K562 (cell line): Measurements from ENCODE around the gene MATN4. TPM values are rescaled to one million over a fixed set of nuclear protein-coding genes. Genes with fewer than 3 reads are reported as not detected.

ENCODE experiments used
- ATAC-seq: fragments of 200-7000 bp; cut with Tn5 transposase; 3 replicates; pipeline ENCODE4 v1.9.1; 2020; ENCODE audit warnings: moderate library complexity
- BruUV-seq: library from RNA; stranded (reverse); fragments of 400-500 nt; replicated peaks from 2 replicates; lab custom pipeline; 2021; lab: Mats Ljungman, UMichigan
- CTCF ChIA-PET: fragments of 300-600 bp; formaldehyde crosslinking; extraction: SDS; loops from one replicate; lab custom pipeline; 2021; ENCODE audit warnings: low intra/inter-chr PET ratio; lab: Yijun Ruan, JAX
- POLR2A ChIA-PET: fragments of 300-600, 350-650 bp; sonication (Branson Sonifier 250); formaldehyde crosslinking; extraction: SDS; loops from one replicate; lab custom pipeline; 2021; ENCODE audit warnings: antibody characterized with exemption, inconsistent platforms; lab: Yijun Ruan, JAX
- DNase-seq, 4 experiments: peaks; one replicate each; pipeline versions ENCODE4 v3.0.0 to v3.0.0-alpha.2; 2011 to 2018; ENCODE audit warnings: low spot score in 3 of 4, mixed read lengths in 3 of 4; ENCODE audit errors: extremely low read depth in 1 of 4
- FAIRE-seq: peaks from 2 replicates; lab custom pipeline; 2011; peaks lifted over from hg19 to GRCh38; lab: Jason Lieb, UNC
- H2AFZ ChIP-seq: 2 replicates; pipeline ENCODE4 v1.6.0; 2011; ENCODE audit warnings: low read depth, low read length, control low read depth, inconsistent platforms
- H3K27ac ChIP-seq: fragments of 200-600 bp; 3 replicates; pipeline ENCODE4 v1.8.0; 2011; ENCODE audit warnings: low read depth, mild to moderate bottlenecking, control low read depth, inconsistent platforms, low read length, moderate library complexity, mixed read lengths; ENCODE audit errors: extremely low read depth
- H3K27me3 ChIP-seq, 2 experiments: fragments of 300-600 bp in 1 of 2; 2 replicates in 1 of 2; 3 replicates in 1 of 2; pipeline versions ENCODE4 v1.6.0 to v1.8.0; 2011; ENCODE audit warnings: inconsistent platforms in 2 of 2, low read length in 2 of 2, mild to moderate bottlenecking in 1 of 2, mixed read lengths in 1 of 2, moderate library complexity in 1 of 2; ENCODE audit not compliant: control insufficient read depth in 2 of 2, insufficient read depth in 2 of 2
- H3K36me3 ChIP-seq: fragments of 300-600 bp; 3 replicates; pipeline ENCODE4 v1.8.0; 2011; ENCODE audit warnings: mild to moderate bottlenecking, low read length, inconsistent platforms; ENCODE audit not compliant: control insufficient read depth, insufficient read depth
- H3K4me1 ChIP-seq, 2 experiments: fragments of 200-600 bp in 1 of 2; replicated peaks in 1 of 2; 2 replicates in 1 of 2; 3 replicates in 1 of 2; pipeline versions ENCODE4 v1.5.1 to v1.8.0; 2011; ENCODE audit warnings: inconsistent platforms in 2 of 2, low read length in 2 of 2, mild to moderate bottlenecking in 1 of 2, mixed read lengths in 1 of 2, moderate library complexity in 1 of 2; ENCODE audit not compliant: control insufficient read depth in 2 of 2, insufficient read depth in 2 of 2
- H3K4me2 ChIP-seq: 2 replicates; pipeline ENCODE4 v1.6.1; 2011; ENCODE audit warnings: low read length, control low read depth, inconsistent platforms, mixed read lengths; ENCODE audit not compliant: insufficient read depth
- H3K4me3 ChIP-seq: fragments of 200-600 bp; sonication (generic), shearing (Covaris generic); 2 replicates; pipeline ENCODE4 v1.5.1; 2016; ENCODE audit warnings: control low read depth, inconsistent platforms
- H3K79me2 ChIP-seq: fragments of 200-600 bp; 3 replicates; pipeline ENCODE4 v1.8.0; 2011; ENCODE audit warnings: low read length, inconsistent platforms; ENCODE audit not compliant: control insufficient read depth, insufficient read depth
- H3K9ac ChIP-seq, 2 experiments: 2 replicates each; pipeline versions ENCODE4 v1.6.0 to v1.6.1; 2011; ENCODE audit warnings: low read depth in 2 of 2, low read length in 2 of 2, control low read depth in 1 of 2, inconsistent platforms in 1 of 2, mild to moderate bottlenecking in 1 of 2, mixed read lengths in 1 of 2; ENCODE audit not compliant: insufficient read depth in 1 of 2
- H3K9me1 ChIP-seq: one replicate; pipeline ENCODE4 v1.6.0; 2011; ENCODE audit warnings: inconsistent platforms, mild to moderate bottlenecking, low read length, moderate library complexity; ENCODE audit not compliant: control insufficient read depth, insufficient read depth
- H3K9me3 ChIP-seq: replicated peaks from 2 replicates; pipeline ENCODE4 v1.5.1; 2011; ENCODE audit warnings: low read depth, low read length, inconsistent platforms; ENCODE audit not compliant: control insufficient read depth, insufficient read depth
- H4K20me1 ChIP-seq: replicated peaks from 2 replicates; pipeline ENCODE4 v1.6.1; 2011; ENCODE audit warnings: low read length, inconsistent platforms, mixed read lengths; ENCODE audit not compliant: control insufficient read depth, insufficient read depth
- FIP1L1 ChIP-seq: fragments of 200-400 bp; formaldehyde crosslinking; IDR thresholded peaks from 2 replicates; pipeline ENCODE4 v1.6.1; 2018; ENCODE audit warnings: mild to moderate bottlenecking, low read depth, low read length; ENCODE audit not compliant: poor library complexity, severe bottlenecking
- PHB ChIP-seq: fragments of 250-450 bp; sonication (Bioruptor Pico); IDR thresholded peaks from 2 replicates; pipeline ENCODE4 v1.5.0; 2021
- PHF21A ChIP-seq: fragments of 450-650 bp; IDR thresholded peaks from 2 replicates; pipeline ENCODE4 v1.6.1; 2017; ENCODE audit warnings: low read depth, borderline replicate concordance
- POLR2AphosphoS5 ChIP-seq: IDR thresholded peaks from 2 replicates; pipeline ENCODE4 v1.6.1; 2011; ENCODE audit warnings: mild to moderate bottlenecking, low read depth, low read length, moderate library complexity; ENCODE audit not compliant: control insufficient read depth, insufficient read depth
- RBFOX2 ChIP-seq: fragments of 200-400 bp; formaldehyde crosslinking; IDR thresholded peaks from 2 replicates; pipeline ENCODE4 v1.6.1; 2017; ENCODE audit warnings: low read depth, mild to moderate bottlenecking, low read length, moderate library complexity
- SAFB ChIP-seq: fragments of 200-400 bp; formaldehyde crosslinking; IDR thresholded peaks from 2 replicates; pipeline ENCODE4 v1.6.1; 2017; ENCODE audit warnings: low read depth, low read length, borderline replicate concordance
- STAG1 ChIP-seq: sonication (generic); formaldehyde crosslinking; IDR thresholded peaks from 2 replicates; pipeline ENCODE4 v1.5.0; 2020; ENCODE audit warnings: missing genetic modification reagents, borderline replicate concordance
- ZBTB17 ChIP-seq: fragments of 450-650 bp; formaldehyde crosslinking; IDR thresholded peaks from 2 replicates; pipeline ENCODE4 v1.4.0; 2020; ENCODE audit warnings: mild to moderate bottlenecking
- ZNF589 ChIP-seq: fragments of 200-800 bp; sonication (Bioruptor generic); IDR thresholded peaks from 2 replicates; pipeline ENCODE4 v1.6.1; 2016; ENCODE audit warnings: low read depth, missing genetic modification characterization, missing compliant biosample characterization
- WGBS: fragments of 100-300 bp; shearing (Covaris generic); methylation state at CpG from one replicate; pipeline ENCODE4 v1.1.6; 2016; ENCODE audit warnings: low coverage, mixed read lengths; ENCODE audit not compliant: insufficient coverage; ENCODE audit errors: missing lambda C conversion rate; 5-methylcytosine and 5-hydroxymethylcytosine counted together
- in situ Hi-C: fragments of 300-500 bp; cut with MboI; formaldehyde crosslinking; loops from 4 replicates; pipeline ENCODE4 v1.15.0; 2018; ENCODE audit warnings: inconsistent platforms, mixed read lengths
- intact Hi-C: fragments of 100-400 bp; cut with micrococcal nuclease; formaldehyde crosslinking; loops from 2 replicates; pipeline ENCODE4 v1.14.2; 2022
- polyA plus RNA-seq, 8 experiments: library from polyadenylated mRNA; depleted of rRNA in 4 of 8; stranded (reverse) in 5 of 8; unstranded in 3 of 8; fragments of >200 nt; fragmentation: Nextera tagmentation in 2 of 8; fragmentation: Illumina TruSeq in 1 of 8; extraction: Ambion mirVana in 2 of 8; extraction: Trizol in 1 of 8; gene quantifications; 2 replicates each; pipeline versions ENCODE4 v1.2.1 to v1.2.3, GENCODE V29; 2011 to 2014; ENCODE audit warnings: inconsistent platforms in 1 of 8, missing spikeins in 1 of 8
- total RNA-seq, 7 experiments: library from RNA; depleted of rRNA in 6 of 7; stranded (reverse); fragments of >200 nt in 6 of 7; fragmentation: Illumina TruSeq in 2 of 7; extraction: Trizol in 2 of 7; gene quantifications; 2 replicates each; pipeline versions ENCODE4 v1.2.1 to v1.2.3, GENCODE V29; 2011 to 2021; ENCODE audit warnings: low replicate concordance in 1 of 7
- TF ChIP-seq, protein P1 (sequence below): fragments of 250-450 bp; sonication (Bioruptor Pico); IDR thresholded peaks from 2 replicates; pipeline ENCODE4 v1.5.0; 2021
- TF ChIP-seq, protein P2 (sequence below): fragments of 450-650 bp; formaldehyde crosslinking; IDR thresholded peaks from 2 replicates; pipeline ENCODE4 v1.4.0; 2022; ENCODE audit warnings: missing genetic modification characterization
- TF ChIP-seq, protein P3 (sequence below), 2 experiments: IDR thresholded peaks; 2 replicates each; pipeline ENCODE4 v1.6.1; 2011; ENCODE audit warnings: borderline replicate concordance in 1 of 2, control low read depth in 1 of 2, low read depth in 1 of 2, low read length in 1 of 2, mild to moderate bottlenecking in 1 of 2, mixed read lengths in 1 of 2, moderate library complexity in 1 of 2; ENCODE audit not compliant: insufficient read depth in 1 of 2, insufficient read length in 1 of 2, poor library complexity in 1 of 2, severe bottlenecking in 1 of 2; ENCODE audit errors: extremely low read depth in 1 of 2
- TF ChIP-seq, protein P4 (sequence below): sonication (generic); formaldehyde crosslinking; IDR thresholded peaks from 2 replicates; pipeline ENCODE4 v1.8.1; 2023; ENCODE audit warnings: mild to moderate bottlenecking, missing genetic modification reagents, moderate library complexity
- TF ChIP-seq, protein P5 (sequence below): fragments of 250-450 bp; sonication (Bioruptor Pico); IDR thresholded peaks from 2 replicates; pipeline ENCODE4 v1.5.0; 2020; ENCODE audit warnings: mild to moderate bottlenecking, borderline replicate concordance

The MATN4 gene
- total and polyA plus RNA-seq, 9 of the 15 experiments (the other 6 are each of a cell fraction or from before 2014, with no cell fraction given), result 0.09 TPM; not detected in 8

DNA sequence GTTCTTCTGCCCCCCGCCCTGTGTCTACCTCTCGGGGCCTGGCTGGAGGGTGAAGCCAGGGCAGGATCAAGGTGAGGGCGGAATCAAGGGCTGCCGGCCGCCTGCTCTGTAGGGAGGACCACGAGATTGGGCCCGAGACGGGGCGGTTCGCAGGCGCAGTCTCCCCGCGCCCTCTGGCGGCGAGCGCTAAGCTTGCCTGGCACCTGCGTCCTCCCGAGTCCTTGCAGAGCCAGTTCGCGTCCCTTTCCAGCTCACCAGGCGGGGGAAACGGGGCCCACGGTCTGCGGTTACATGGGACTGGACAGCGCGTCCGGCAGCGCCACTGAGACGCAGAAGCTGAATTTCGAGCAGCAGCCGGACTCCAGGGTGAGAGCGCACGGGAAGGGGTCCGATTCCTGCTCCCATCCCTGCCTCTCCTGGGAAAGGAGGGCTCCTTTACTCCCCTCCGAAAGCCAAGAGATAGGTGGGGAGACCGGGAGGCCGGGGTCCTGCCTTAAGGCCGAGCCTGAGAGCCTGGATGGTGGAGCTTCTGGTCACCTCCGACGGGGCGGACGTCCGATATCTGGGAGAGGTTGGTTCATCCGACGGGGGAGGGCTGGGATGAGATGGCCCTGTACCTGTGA is 3.6 kb upstream of the MATN4 start:
- 12% methylated on average over 33 of the region's 45 CpGs for WGBS
- Histone ChIP-seq H3K27me3 (peaks cover 8 to 60% of the 10 kb centered on the region in 2 experiments; a peak in 4 of 5 replicates), H3K4me1 (peaks cover 0 to 31% of the 10 kb centered on the region in 2 experiments; a peak in 2 of 5 replicates), H3K27ac (no peak overlapping the region), H3K9me1 (peaks cover 3% of the 10 kb centered on the region), H3K4me2 (peak overlapping the region; percentile 26; the same call in 1 of the 2 replicates), H4K20me1 (peaks cover 5% of the 10 kb centered on the region), H3K9ac (no peak overlapping the region), H2AFZ (peak overlapping the region; percentile 18; the same call in 1 of the 2 replicates), H3K79me2 (no peaks in the 10 kb centered on the region), H3K9me3 (no peaks in the 10 kb centered on the region), H3K4me3 (no peak overlapping the region), H3K36me3 (no peaks in the 10 kb centered on the region)
- FAIRE-seq (peak; percentile 78), ATAC-seq (peak; percentile 93), DNase-seq (peak; percentile 78 to 81 (median 80))
- in situ Hi-C loops, result no loop called here
- intact Hi-C loops, result loop anchor here (10.0 kb wide), 1 partner anchor 233 kb away; the partner anchor contains the start of gene EPPIN
- POLR2A ChIA-PET, result interaction anchor here (0.6 to 1.5 kb wide), 2 partner anchors 9 to 108 kb away, joined by 3 to 6 read pairs; no protein-coding TSS in a partner anchor
- CTCF ChIA-PET, result interaction anchor here (0.5 to 1.2 kb wide), 2 partner anchors 247 to 459 kb away, joined by 3 to 6 read pairs; no protein-coding TSS in a partner anchor
- BruUV-seq, result no TSS peak
- no peak for TF ChIP-seq SAFB
- TF ChIP-seq, protein P1, sequence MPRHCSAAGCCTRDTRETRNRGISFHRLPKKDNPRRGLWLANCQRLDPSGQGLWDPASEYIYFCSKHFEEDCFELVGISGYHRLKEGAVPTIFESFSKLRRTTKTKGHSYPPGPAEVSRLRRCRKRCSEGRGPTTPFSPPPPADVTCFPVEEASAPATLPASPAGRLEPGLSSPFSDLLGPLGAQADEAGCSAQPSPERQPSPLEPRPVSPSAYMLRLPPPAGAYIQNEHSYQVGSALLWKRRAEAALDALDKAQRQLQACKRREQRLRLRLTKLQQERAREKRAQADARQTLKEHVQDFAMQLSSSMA (CRISPR knock-in tag), result no peak
- TF ChIP-seq, protein P2, sequence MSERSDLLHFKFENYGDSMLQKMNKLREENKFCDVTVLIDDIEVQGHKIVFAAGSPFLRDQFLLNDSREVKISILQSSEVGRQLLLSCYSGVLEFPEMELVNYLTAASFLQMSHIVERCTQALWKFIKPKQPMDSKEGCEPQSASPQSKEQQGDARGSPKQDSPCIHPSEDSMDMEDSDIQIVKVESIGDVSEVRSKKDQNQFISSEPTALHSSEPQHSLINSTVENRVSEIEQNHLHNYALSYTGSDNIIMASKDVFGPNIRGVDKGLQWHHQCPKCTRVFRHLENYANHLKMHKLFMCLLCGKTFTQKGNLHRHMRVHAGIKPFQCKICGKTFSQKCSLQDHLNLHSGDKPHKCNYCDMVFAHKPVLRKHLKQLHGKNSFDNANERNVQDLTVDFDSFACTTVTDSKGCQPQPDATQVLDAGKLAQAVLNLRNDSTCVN, result no peak
- TF ChIP-seq RBFOX2, result no peak
- TF ChIP-seq POLR2AphosphoS5, result no peak
- TF ChIP-seq FIP1L1, result no peak
- TF ChIP-seq ZNF589 (CRISPR knock-in tag), result no peak
- TF ChIP-seq PHB (CRISPR knock-in tag), result no peak
- TF ChIP-seq STAG1 (CRISPR knock-in tag), result peak; percentile 45; the same call in 1 of the 2 replicates
- TF ChIP-seq, protein P3, sequence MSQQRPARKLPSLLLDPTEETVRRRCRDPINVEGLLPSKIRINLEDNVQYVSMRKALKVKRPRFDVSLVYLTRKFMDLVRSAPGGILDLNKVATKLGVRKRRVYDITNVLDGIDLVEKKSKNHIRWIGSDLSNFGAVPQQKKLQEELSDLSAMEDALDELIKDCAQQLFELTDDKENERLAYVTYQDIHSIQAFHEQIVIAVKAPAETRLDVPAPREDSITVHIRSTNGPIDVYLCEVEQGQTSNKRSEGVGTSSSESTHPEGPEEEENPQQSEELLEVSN (IDR thresholded peaks at IDR 0.05; ENCODE audit: borderline replicate concordance in 1 of 2, extremely low read depth in 1 of 2, insufficient read depth in 1 of 2, insufficient read length in 1 of 2, low read depth in 1 of 2, low read length in 1 of 2, poor library complexity in 1 of 2, severe bottlenecking in 1 of 2), result peak in 1 of 2 experiments; percentile 37
- no peak for TF ChIP-seq PHF21A
- no peak for TF ChIP-seq ZBTB17 (CRISPR knock-in tag)
- TF ChIP-seq, protein P4, sequence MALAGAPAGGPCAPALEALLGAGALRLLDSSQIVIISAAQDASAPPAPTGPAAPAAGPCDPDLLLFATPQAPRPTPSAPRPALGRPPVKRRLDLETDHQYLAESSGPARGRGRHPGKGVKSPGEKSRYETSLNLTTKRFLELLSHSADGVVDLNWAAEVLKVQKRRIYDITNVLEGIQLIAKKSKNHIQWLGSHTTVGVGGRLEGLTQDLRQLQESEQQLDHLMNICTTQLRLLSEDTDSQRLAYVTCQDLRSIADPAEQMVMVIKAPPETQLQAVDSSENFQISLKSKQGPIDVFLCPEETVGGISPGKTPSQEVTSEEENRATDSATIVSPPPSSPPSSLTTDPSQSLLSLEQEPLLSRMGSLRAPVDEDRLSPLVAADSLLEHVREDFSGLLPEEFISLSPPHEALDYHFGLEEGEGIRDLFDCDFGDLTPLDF (CRISPR knock-in tag), result no peak
- TF ChIP-seq, protein P5, sequence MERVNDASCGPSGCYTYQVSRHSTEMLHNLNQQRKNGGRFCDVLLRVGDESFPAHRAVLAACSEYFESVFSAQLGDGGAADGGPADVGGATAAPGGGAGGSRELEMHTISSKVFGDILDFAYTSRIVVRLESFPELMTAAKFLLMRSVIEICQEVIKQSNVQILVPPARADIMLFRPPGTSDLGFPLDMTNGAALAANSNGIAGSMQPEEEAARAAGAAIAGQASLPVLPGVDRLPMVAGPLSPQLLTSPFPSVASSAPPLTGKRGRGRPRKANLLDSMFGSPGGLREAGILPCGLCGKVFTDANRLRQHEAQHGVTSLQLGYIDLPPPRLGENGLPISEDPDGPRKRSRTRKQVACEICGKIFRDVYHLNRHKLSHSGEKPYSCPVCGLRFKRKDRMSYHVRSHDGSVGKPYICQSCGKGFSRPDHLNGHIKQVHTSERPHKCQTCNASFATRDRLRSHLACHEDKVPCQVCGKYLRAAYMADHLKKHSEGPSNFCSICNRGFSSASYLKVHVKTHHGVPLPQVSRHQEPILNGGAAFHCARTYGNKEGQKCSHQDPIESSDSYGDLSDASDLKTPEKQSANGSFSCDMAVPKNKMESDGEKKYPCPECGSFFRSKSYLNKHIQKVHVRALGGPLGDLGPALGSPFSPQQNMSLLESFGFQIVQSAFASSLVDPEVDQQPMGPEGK, result no peak
